Fibroblast of gingiva (primary cell): ENCODE data around the gene IP6K1.
"Not testable (repeated sequence)": the region's sequence is repeated elsewhere in the genome, so short reads cannot be mapped to it uniquely, and the experiment has no call there.

Source experiments
- DNase-seq: peaks from one replicate; pipeline ENCODE4 v3.0.0-alpha.2; 2011; ENCODE audit warnings: low read depth

IP6K1 gene

DNA sequence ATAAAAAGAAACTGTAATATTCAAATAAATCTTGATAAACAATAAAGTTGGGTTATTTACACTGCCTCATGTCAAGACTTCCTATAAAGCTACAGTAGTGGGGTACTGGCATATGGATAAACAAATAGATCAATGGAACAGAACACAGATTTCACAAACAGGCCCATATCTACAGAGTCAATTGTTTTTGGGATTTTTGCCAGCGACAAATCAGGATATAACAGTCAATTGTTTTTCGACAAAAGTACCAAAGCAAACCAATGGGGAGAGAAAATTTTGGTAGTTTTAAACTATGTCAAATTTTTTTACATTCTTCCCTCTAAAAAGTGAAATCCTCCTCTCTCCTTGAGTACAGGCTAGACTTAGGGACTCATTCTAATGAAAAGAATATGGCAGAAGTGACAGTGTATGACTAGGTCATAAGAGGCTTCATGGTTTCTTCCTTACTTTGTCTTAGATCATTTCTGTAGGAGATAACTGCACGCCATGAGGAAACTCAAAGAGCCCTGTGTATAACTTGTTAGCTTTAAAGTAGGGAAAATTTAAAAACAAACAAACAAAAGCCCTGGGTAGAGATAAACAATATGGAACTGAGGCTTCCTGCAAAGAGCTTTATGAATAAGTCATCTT is 16.9 kb downstream of the IP6K1 start:
- no peak for DNase-seq

DNA sequence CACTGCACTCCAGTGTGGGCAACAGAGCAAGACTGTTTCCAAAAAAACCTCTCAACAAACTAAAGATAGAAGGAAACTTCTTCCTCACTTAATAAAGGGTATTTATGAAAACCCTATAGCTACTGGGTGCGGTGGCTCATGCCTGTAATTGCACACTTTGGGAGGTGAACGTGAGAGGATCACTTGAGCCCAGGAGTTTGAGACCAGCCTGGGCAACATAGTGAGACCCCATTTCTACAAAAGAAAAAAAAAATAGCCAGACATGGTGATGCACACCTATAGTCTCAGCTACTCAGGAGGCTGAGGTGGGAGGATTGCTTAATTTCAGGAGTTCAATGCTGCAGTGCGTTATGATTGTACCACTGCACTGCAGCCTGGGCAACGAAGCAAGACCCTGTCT is 22.4 kb downstream of the IP6K1 start:
- no peak for DNase-seq

DNA sequence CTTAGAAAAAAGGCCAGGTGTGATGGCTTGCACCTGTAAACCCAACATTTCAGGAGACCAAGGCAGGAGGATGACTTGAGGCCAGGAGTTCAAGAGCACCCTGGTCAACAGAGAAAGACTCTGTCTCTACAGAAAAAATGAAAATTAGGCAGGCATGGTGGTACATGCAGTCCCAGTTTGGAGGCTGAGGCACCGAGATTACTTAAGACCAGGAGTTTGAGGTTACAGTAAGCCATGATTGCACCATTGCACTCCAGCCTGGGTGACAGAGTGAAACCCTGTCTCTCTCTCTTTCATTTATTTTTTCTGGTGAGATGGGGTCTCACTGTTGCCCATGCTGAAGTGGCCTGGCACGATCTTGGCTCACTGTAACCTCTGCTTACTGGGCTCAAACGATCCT is 24.7 kb downstream of the IP6K1 start:
- DNase-seq, result no peak

DNA sequence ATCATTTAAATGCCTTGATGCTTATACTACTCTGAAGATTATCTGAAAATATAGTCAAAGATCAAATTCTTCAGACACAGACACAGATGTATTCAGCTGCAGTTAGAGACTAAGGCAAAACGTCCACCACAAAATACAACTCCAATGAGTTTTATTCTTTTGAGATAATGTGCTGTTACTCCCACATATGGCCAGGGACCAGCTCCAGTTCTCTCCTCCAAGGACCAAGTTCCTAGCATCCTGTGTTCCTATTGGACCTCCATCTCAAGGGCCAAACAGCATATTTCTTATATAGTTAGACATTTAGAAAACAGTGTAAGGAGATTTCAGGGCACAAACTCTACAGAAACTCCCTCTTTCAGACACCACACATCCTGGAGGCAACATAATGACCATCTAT is 27.1 kb downstream of the IP6K1 start:
- no peak for DNase-seq

DNA sequence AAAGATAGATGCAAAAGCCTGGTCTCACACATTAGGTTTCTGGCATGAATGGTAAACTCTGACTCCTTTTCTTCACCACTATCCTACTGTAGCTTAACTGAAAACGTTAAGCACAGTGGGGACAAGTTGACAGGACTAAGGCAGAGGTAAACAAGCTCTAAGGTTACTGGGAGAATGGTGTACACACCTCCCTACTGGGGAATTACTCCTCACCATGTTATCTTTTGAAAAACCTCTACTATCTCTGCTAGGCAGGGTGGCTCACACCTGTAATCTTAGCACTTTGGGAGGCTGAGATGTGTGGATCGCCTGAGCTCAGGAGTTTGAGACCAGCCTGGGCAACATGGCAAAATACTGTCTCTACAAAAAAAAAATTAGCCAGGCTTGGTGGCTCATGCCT is 29.1 kb downstream of the IP6K1 start:
- no peak for DNase-seq

DNA sequence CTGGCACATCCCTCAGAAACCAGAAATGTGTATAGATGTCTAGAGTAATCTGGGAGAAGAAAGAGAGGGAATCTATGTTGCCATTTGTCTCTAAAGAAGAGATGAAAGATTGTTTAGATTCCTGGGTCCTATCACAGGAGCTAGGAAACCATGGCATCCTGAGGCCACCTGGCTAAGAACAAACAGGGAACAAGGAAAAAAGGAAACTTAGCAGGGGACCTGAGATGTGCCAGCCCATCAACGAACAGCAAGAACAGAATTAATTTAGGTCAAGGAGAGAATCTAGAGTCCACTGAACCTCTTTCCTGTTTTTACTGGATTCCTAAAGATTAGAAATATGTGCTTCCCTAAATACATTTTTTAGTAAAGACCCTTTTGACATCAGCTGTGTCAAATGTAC is 30.3 kb downstream of the IP6K1 start:
- no peak for DNase-seq

DNA sequence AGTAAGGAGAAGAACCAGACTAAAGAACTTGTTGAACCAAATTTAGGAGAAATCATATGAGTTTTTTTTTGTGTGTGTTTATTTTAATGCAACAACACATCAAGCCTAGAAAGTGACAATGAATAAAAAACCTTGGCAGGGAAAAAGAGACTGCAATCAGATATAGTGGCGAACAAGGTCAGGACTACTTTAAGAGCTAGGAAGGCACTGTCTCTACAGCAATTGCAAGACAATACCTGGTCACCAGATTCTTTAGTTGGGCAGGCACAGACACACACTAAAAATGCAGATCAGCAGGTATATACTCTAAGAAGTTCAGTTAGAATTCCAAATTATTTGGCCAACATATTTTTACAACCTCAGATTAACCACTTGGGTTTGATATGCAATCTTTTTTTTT is 31.8 kb downstream of the IP6K1 start:
- DNase-seq, result no peak

DNA sequence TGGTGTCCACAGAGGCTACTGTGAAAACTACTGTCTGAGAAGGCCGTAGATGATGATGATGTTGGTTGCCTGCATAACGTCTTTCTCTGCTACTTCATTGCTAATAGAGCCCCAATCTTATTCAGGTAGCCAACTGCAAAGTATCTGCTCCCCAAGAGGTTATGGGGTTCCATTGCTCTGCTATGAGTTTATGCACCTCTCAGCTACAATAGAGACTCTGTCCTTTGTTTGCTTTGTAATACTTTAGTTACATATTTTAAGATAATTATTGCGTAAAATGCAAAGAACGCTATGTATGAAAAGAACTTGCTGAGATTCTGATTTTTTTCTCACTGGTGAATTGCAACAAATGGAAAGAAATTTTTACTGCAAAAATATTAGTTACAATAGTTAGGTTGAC is 34.8 kb downstream of the IP6K1 start:
- DNase-seq, result no peak

DNA sequence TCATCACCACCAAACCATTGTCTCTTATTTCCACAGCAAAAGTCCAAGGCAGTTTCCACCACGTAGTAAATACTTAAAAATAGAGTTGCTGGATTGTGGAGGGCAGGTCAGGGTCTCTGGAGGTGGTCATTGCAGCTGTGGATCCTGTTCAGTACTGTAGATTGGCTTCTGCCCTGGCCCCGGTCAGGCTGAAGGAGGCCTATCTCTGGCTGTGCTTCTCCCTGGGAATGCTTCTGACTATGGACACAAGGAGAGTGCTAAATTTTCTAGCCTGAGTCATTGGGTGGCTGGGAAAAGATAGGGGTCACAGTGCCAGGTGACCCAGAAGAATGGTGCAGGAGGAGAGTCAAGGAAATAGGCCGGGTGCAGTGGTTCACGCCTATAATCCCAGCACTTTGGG is 36.3 kb downstream of the IP6K1 start:
- no peak for DNase-seq

DNA sequence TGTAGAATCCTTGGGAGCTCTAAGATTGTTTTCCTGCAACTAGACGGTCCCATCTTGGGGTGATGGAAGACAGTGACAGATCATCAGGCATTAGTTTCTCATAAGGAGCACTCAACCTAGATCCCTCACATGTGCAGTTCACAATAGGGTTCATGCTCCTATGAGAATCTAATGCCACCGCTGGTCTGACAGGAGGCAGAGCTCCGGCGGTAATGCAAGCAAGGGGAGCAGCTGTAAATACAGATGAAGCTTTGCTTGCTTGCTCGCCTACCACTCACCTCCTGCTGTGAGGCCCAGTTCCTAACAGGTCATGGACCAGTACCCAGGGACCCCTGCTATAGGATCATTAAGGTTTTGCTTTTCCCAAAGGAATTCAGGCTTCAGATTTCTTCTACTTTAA is 37.5 kb downstream of the IP6K1 start:
- not testable (repeated sequence) for DNase-seq

DNA sequence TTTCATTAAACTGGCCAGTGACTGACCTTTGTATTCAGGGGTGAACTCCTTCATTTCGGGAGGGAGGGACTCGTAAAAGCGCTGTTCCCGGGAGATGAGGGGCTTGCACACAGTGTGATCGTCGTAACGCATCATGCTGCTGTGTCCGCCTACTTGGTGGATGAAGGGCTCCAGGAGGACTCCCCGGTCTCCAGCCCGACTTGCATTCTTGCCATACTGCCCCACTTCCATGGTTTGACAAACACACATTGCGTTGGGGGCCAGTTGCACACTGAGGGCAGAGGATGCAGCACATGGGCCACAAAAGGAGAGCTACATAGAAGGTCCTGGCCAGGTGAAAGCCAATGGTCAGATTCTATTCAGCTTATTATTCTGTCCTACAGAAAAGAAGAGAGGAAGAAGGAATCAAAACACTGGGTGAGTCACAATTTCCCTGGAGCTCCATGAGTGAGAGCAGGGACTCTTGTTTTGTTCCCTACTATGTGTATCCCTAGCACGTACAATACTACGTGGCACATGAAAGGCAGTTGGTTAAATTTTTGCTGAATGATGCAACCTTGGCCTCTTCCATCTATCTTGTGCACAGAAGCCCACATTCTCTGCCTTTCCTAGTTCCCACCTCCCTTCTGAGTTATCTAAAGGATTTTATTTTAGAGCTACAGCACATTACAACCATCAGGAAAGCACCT is 38.4 kb downstream of the IP6K1 start:
- no peak for DNase-seq

DNA sequence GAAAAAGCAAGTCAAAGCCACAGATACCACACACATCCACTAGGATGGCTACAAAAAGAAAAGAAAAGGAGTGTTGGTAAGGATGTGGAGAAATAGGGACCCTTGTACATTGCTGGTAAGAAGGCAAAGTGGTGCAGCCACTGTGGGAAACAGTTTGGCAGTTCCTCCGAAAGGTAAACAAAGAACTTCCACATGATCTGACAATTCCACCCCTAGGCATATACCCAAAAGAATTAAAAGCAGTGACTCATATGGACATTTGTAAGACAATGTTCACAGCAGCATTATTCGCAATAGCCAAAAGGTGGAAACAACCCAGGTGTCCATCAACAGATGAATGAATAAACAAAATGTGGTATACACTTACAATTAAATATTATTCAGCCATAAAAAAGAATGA is 40.4 kb downstream of the IP6K1 start:
- peak; percentile 51 for DNase-seq

DNA sequence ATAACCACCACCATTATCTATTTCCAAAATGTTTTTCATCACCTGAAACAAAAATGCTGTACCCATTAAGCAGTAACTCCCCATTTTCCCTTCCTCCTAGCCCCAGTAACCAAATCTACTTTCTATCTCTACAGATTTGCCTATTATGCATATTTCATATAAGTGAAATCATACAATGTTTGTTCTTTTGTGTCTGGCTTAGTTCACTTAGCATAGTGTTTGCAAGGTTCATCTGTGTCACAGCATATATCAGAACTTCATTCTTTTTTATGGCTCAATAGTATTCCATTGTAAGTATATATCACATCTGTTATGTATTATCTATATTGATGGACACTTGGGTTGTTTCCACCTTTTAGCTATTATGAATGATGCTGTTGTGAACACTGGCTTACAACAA is 45.9 kb downstream of the IP6K1 start:
- DNase-seq, result no peak

DNA sequence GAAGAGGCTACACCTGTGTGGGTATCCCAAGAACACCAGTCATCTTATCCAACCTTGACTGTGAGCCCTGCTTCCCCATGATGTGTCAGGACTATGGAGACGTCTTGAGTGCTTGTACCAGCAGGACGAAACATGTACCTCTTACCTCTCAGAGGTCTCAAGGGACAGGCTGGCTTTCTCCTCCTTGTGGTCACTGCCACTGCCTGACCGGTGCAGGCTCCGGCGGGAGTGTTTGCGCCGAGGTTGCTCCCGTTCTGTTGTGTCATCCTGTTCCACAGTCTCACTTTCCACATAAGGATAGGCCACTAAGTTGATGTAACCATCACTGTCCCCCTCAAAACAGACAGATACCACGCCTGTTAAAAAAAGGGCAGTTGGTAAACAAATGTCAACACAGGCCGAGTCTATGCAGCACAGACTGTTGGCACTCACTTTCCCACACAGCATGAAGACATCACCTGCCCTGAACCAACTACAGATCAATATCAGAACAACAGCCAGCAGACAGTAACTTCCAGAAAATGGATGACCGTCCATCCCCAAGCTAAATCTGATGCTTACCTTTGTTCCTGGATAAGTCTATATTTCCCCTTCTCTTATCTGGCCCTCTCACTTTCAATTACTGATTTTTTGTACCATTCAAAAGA is 48.2 kb downstream of the IP6K1 start:
- no peak for DNase-seq

DNA sequence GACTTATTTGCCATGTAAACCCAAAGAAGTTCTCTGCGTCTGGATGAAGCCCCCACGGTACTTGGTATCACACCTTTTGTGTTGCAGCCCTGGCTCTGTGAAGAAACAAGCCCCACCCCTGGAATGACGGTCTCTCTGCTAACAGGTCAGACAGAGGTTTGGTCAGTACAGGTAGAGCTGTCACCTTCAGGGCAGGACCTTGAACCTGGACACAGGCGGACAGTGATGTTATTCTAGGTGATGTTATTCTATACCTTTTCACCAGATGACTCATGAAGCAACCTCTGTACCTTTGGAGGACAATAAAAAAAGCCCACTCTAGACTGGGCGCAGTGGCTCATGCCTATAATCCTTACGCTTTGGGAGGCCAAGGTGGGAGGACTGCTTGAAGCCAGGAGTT is 51.6 kb downstream of the IP6K1 start:
- DNase-seq, result no peak

DNA sequence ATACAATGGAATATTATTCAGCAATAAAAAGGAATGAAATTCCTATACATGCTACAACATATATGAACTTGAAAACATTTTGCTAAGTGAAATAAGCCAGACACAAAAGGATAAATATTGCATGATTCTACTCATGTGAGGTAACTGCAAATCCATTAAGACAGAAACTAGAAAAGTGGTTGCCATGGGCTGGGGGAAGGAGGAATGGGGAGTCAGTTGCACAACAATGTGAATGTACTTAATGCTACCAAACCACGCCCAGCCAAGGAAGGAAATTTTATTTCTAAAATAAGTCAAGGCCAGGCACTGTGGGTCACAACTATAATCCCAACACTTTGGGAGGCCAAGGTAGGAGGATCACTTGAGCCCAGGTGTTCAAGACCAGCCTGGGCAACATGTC is 52.8 kb downstream of the IP6K1 start:
- DNase-seq, result no peak

DNA sequence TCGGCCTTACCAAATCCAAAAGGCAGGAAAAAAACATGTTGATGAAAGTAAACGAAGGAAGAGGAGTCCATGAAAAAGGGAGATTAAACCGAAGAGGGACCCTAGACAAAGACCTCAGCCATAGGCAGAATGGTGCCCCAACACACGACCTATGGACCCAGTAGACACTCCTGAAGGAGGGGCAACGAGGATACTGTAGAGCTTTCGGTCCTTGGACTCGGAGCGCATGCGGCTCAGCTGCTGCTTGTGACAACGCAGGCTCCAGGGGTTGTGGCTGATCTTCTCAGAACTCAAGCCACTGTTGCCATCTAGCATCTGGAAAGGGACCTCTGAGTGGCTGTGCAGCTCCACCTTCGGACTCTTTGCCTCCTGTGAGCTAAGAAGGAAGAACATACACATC is 53.7 kb downstream of the IP6K1 start:
- no peak for DNase-seq

DNA sequence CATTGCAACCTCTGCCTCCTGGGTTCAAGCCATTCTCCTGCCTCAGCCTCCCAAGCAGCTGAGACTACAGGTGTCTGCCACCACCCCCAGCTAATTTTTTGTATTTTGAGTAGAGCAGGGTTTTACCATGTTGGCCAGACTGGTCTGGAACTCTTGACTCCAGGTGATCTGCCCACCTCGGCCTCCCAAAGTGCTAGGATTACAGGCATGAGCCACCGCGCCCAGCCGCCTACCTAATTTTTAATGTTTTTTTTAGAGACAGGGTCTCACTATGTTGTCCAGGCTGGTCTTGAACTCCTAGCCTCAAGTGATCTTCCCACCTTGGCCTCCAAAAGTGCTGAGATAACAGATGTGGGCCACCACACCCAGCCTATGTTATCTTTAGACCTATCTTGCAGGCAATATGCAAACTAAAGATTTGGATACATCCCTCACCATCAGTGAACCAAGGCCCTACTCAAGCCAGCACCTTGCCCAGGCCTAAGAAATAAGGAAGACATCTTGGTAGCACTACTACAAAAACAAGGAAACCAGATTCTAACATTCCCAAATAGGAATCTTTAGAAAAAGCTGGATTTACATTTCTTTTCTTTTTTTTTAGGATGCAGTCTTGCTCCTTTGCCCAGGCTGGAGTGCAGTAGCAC is 56.3 kb downstream of the IP6K1 start:
- DNase-seq, result no peak

DNA sequence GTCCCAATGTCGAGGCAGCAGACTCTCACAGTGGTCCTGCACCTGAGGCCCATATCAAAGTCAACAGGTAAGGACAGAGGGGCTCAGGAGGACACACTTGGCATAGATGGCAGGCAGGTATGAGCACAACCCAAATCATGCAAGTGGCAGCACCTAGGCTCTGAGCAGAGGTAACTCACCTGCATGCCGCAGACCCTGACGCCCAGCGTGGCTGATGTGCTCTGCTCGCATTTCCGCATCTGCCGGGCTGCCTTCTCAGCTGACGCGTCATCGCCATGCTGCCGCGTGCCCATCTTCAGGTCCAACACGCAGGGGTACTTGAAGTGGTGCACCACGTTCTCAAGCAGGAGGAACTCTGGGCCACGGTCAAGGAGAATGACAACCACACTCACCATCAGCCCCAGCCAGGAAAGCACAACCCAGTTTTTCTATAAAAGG is 58.4 kb downstream of the IP6K1 start:
- no peak for DNase-seq

DNA sequence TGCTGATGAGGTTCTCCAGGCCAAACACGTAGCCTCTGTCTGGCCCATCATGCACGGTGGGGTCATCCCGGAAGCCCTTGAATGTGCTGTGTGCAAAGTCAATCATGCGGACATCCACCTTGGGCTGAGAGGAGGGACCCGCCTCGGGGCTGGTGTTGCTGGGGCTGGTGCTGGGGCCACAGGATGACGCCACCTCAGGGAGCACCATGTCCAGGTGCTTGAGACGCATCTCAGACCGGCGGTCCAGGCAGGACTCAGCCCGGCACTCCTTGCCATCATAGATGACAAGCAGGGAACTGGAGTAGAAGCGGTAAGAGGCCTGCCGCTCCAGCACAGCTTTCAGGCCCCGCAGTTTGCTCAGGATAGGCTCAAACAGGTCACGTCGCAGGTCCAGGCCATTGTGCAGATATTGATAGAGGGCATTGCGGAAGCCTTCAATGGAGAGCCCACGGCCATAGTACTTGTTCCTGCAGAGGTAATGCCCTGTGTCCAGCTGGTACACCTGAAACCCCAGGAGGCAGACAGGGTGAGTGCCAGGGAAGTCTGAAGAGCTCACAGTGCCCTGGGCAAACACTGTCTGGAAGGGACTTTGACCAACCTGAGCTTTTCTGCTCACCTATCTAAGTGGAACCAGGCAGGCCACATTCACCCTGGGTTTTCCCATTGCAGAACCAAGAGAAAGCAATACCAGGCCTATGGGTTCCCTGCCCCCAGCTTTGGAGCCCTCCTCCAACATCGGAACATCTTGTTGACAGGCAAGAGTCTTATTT is 59.0 kb downstream of the IP6K1 start:
- no peak for DNase-seq

DNA sequence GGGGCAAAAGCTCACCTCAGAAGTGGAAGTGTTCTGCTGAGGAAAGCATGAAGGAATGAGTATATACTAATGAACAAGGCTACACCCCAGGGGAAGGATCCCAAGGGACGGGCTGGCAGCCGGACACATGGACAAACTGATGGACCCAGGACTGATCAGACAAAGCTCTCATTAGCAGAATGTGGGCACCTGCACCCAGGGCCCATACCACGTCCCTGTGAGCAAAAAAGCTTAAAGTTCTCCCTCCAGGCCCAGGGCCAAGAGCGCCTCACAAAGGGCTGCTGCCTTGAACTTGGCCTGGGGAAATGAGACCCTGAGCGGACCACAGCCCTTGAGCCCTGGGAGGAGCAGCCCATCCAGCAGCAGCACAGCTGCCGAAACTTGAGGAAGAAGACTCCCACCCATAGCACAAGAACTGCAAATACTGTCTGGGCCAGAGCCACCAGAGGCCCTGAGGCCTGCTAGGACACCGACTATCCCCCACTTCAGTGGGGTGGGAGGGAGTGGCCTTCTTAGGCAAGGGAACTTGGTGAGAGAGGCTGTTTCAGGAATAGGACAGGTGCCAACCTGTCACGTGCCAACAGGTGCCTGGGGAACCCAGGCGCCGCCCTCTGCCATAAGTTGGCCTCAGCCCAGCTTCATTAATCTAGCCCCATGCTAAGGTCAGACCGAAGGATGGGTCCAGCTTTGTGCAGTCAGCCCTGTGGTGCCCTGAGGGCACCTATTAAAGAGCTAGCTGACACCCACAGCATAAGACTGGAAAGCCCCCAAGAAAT is 60.2 kb downstream of the IP6K1 start:
- DNase-seq, result no peak

DNA sequence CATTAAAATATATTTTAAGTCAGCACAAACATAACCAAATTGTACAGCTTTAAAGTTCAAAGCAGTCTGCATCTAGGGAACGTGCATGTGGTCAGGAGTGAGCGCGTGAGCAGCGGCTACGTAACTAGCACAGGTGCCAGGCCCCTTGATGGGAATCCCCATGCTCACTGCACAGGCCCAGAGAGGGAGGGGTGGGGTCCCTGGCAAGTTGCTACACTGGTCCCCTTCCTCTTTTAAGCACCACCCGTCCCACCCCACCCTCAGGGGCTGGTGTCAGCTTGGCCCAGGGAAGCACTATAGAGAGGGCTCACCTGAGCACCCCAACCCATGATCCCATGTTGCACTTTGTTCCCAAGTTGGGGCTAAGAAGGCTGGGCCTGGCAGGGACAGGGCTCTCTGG is 61.8 kb downstream of the IP6K1 start:
- DNase-seq, result no peak
